Osteocyte (in vitro differentiated cells): ENCODE measurements around the gene CTBP1. TPM values are rescaled to one million over a fixed set of nuclear protein-coding genes. Genes with fewer than 3 reads are reported as not detected.

Experiments used
- DNase-seq: peaks from one replicate; pipeline ENCODE4 v3.0.0; 2021; ENCODE audit warnings: mixed read lengths; ENCODE audit not compliant: unreplicated experiment; ENCODE audit errors: extremely low spot score
- H3K27ac Mint-ChIP-seq: one replicate; pipeline ENCODE4 v1.8.0; 2021; ENCODE audit warnings: mild to moderate bottlenecking, mixed read lengths; ENCODE audit not compliant: unreplicated experiment
- H3K27me3 Mint-ChIP-seq: one replicate; pipeline ENCODE4 v1.8.0; 2021; ENCODE audit warnings: mixed read lengths; ENCODE audit not compliant: unreplicated experiment
- H3K36me3 Mint-ChIP-seq: one replicate; pipeline ENCODE4 v1.8.0; 2021; ENCODE audit warnings: mixed read lengths; ENCODE audit not compliant: unreplicated experiment
- H3K4me1 Mint-ChIP-seq: one replicate; pipeline ENCODE4 v1.8.0; 2021; ENCODE audit warnings: mixed read lengths; ENCODE audit not compliant: unreplicated experiment
- H3K4me3 Mint-ChIP-seq: one replicate; pipeline ENCODE4 v1.8.0; 2021; ENCODE audit warnings: mild to moderate bottlenecking, moderate library complexity, mixed read lengths; ENCODE audit not compliant: unreplicated experiment
- H3K9me3 Mint-ChIP-seq: one replicate; pipeline ENCODE4 v1.8.0; 2021; ENCODE audit warnings: mixed read lengths; ENCODE audit not compliant: unreplicated experiment
- CTCF ChIP-seq: fragments of 200-600 bp; sonication (generic); IDR thresholded peaks from 2 replicates; pipeline ENCODE4 v1.5.0; 2021; ENCODE audit warnings: antibody characterized with exemption, mild to moderate bottlenecking, moderate library complexity
- total RNA-seq: library from RNA; stranded (reverse); gene quantifications from 2 replicates; pipeline ENCODE4 v1.2.1, GENCODE V29; 2021

The CTBP1 gene
- total RNA-seq, 1 donor from 2014 or later: 172 TPM

GRCh38 chr4:1203026-1203616 is 45.8 kb downstream of the CTBP1 start:
- peaks cover 56% of the 10 kb centered on the region for H3K4me1 Mint-ChIP-seq
- no peaks in the 10 kb centered on the region for H3K9me3 Mint-ChIP-seq
- H3K27me3 Mint-ChIP-seq: no peaks in the 10 kb centered on the region
- DNase-seq: peak; percentile 46
- TF ChIP-seq CTCF: no peak
- no peak overlapping the region for H3K4me3 Mint-ChIP-seq
- H3K27ac Mint-ChIP-seq: no peak overlapping the region
- no peaks in the 10 kb centered on the region for H3K36me3 Mint-ChIP-seq

GRCh38 chr4:1202526-1203011 is 46.4 kb downstream of the CTBP1 start:
- no peak for TF ChIP-seq CTCF
- DNase-seq: peak; percentile 65
- Mint-ChIP-seq H3K4me3 (no peak overlapping the region), H3K4me1 (peaks cover 55% of the 10 kb centered on the region), H3K27me3 (no peaks in the 10 kb centered on the region), H3K9me3 (no peaks in the 10 kb centered on the region), H3K27ac (no peak overlapping the region), H3K36me3 (no peaks in the 10 kb centered on the region)

GRCh38 chr4:1201851-1202525 is 46.9 kb downstream of the CTBP1 start:
- TF ChIP-seq CTCF: no peak
- peak overlapping the region; percentile 12 for H3K27ac Mint-ChIP-seq
- H3K9me3 Mint-ChIP-seq: no peaks in the 10 kb centered on the region
- no peak overlapping the region for H3K4me3 Mint-ChIP-seq
- H3K36me3 Mint-ChIP-seq: no peaks in the 10 kb centered on the region
- peak; percentile 71 for DNase-seq
- peaks cover 52% of the 10 kb centered on the region for H3K4me1 Mint-ChIP-seq
- H3K27me3 Mint-ChIP-seq: no peaks in the 10 kb centered on the region

GRCh38 chr4:1200425-1201035 is 48.4 kb downstream of the CTBP1 start:
- no peak for TF ChIP-seq CTCF
- no peak overlapping the region for H3K4me3 Mint-ChIP-seq

More at GRCh38 chr4:1200425-1201035, 48.4 kb downstream of the CTBP1 start:
- Mint-ChIP-seq H3K9me3 (no peaks in the 10 kb centered on the region), H3K4me1 (peaks cover 47% of the 10 kb centered on the region), H3K27me3 (peaks cover 3% of the 10 kb centered on the region), H3K27ac (no peak overlapping the region), H3K36me3 (peaks cover 3% of the 10 kb centered on the region)
- DNase-seq: peak; percentile 85
